HG02884 (cell line): ENCODE results near the gene PP2D1.
"Not testable (repeated sequence)": the region's sequence is repeated elsewhere in the genome, so short reads cannot be mapped to it uniquely, and the experiment has no call there.

Experiments used
- ATAC-seq: cut with Tn5 transposase; IDR thresholded peaks from one replicate; pipeline ENCODE4 v1.9.1; 2021; ENCODE audit warnings: mild to moderate bottlenecking, moderate library complexity; ENCODE audit not compliant: unreplicated experiment

The PP2D1 gene

GRCh38 chr3:20040548-20041196 is 28.6 kb upstream of the PP2D1 start:
- peak; percentile 28 for ATAC-seq

DNA sequence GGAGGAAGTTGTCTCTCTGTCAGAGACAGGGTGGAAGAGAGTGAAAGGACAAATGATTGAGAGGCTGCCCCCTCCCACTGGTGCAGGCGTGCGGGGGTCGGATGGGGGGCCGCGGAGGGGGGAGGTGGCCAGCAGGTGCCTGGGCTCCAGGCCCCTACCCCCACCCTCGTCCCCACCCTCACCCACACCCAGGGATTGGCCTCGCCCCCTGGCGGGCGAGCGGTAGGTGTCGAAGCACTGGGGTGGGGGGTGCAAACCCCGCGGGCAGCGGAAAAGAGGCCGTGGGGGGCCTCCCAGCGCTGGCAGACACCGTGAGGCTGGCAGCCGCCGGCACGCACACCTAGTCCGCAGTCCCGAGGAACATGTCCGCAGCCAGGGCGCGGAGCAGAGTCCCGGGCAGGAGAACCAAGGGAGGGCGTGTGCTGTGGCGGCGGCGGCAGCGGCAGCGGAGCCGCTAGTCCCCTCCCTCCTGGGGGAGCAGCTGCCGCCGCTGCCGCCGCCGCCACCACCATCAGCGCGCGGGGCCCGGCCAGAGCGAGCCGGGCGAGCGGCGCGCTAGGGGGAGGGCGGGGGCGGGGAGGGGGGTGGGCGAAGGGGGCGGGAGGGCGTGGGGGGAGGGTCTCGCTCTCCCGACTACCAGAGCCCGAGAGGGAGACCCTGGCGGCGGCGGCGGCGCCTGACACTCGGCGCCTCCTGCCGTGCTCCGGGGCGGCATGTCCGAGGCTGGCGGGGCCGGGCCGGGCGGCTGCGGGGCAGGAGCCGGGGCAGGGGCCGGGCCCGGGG is 27.9 kb upstream of the PP2D1 start, which contains the start of gene KAT2B:
KAT2B (plus strand) TSS at position 682 of the 783 bp plus-strand sequence; CDS start at position 714, 32 bp downstream.
- peak; percentile 44 for ATAC-seq

DNA sequence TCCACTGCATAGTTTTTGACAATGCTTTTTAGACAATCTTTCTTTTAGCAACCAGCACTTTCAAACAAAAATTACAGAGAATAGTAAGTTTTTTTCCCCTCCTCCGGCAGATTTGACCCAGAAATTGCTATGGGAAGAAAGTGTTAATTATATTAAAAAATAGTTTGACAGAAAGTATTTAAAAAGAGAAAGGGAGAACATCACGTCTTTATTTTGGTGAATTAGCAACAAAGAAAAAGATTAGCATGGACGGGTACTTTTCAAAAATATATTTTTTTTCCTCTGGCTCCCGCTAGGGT is 27.4 kb upstream of the PP2D1 start:
- ATAC-seq = no peak

GRCh38 chr3:20038699-20039465 is 26.8 kb upstream of the PP2D1 start:
- no peak for ATAC-seq

DNA sequence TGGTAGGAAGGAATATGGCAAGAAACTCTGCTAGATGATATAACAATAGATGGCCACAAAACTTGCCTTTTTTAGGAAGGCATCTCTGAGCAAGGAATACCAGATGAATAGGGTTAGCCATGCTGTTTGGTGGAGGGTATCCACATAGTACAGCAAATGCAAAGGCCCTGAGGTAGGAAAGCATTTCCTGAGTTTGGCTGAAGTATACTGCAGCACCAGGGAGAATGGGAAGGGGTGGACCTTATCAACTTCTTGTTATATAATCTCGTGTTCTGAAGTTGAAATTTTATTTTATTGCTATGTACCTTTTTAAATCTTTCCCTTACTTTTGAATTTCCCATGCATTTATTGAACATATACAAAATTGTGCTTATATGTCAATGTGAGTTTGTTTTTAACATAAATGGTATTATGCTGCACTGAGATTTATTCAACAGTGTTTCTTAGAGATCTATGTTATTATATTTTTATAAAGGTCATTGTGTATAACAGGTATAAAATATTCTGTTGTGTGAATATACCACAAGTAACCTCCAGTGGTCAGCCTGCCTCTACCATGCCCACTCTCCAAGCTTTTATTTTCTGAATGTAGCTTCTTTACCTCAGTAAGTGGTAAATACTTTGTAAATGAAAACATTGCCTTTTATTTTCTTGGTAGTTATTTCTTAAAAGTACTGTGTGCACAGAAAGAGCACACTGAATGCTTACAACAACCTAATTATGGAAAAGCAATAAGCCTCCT is 25.4 kb upstream of the PP2D1 start:
- no peak for ATAC-seq

- no peak for ATAC-seq
Observed at GRCh38 chr3:20035019-20035418, 23.0 kb upstream of the PP2D1 start.

DNA sequence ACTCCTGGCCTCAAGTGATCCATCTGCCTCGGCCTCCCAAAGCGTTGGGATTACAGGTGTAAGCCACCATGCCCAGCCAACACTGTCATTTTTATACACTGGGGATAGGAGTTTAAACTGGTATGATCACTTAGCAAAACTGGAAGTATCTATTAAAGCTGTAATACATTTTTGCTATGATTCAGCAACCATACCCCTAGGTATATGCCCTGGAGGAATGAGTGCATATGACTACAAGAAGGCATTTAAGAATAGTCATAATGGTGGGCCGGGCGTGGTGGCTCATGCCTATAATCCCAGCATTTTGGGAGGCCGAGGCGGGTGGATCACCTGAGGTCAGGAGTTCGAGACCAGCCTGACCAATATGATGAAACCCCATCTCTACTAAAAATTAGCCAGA is 19.9 kb upstream of the PP2D1 start:
- not testable (repeated sequence) for ATAC-seq

GRCh38 chr3:20028905-20029331 is 16.9 kb upstream of the PP2D1 start:
- ATAC-seq = no peak

DNA sequence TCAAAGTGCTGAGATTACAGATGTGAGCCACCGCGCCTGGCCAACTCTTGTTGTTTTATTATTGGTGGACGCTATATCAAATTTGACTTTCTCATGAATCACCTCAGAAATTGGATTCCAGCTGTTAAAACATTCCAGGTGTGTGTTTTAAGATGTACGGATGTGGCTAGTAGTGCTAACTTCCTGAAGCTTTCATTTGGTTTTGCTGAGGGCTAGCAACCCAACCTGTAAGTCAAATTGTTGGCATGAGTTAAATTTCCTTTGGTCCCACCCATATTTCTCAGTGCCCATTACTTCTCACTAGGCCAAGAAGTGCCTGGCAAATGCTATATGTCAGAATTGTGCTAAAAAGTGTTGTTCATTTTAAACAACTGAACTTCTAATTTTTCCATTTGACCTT is 15.1 kb upstream of the PP2D1 start:
- no peak for ATAC-seq

DNA sequence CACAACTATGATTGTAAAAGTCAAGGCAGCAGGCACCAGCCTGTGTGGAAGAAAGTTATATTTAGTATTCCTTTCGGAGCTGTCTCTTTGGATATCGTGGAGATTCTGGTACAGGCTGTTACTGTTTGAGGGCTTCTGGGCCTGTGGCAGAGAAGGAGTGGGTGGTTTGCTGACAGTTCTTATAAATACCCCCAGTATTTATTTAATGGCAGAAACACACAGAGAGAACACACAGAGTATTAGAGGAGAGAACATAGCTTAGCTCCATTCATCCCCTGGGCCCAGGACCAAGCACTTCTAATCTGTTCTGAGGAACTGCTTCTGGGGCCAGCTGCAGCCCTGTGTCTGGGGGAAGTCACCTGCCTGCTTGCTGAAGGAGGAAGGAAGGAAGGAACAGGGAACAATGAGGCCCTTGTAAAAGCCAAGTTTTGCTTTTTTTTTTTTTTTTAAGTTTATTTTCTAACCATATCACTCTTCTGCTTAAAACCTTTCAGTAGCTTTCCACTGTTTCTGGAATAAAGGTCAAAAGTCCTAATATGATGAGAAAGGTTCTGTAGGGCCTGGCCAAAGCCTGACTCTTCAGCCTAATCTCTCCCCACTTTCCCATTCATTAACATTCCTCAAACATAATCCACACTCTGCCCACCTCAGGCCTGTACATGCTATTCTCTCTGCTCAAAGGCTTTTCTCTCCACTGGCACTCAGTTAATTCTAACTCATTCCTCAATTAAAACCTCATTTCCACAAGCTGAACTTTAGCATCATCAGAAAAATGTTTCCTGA is 11.8 kb upstream of the PP2D1 start:
- no peak for ATAC-seq

DNA sequence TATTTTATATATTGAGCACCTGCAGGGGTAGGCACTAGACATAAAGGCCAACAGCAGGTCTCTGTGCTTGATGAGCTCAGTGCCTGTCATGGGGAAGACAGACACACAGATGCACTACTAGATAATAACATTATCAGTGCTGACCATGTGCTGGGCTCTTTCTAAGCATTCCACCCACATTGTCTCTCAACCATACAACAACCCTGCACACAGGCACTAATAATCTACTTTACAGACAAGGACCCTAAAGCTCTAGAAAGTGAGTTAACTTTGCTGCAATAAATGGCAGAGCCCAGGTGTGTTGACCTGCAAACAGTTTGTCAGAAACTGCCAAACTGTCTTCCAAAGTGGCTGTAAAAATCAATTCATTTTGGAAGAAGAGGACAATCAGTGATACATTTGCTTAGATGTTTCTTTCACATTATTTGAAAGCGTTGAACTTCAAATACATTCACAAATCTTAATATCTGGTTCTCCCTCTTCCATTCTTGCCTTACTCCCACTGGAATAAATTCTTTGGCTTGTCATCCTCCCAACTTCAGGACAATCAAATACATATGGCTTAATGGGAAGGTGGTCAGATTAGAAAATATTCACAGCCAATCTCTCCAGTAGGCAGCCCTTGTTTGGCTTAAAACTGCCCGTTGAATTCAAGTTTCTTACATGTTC is 11.0 kb upstream of the PP2D1 start:
- no peak for ATAC-seq

DNA sequence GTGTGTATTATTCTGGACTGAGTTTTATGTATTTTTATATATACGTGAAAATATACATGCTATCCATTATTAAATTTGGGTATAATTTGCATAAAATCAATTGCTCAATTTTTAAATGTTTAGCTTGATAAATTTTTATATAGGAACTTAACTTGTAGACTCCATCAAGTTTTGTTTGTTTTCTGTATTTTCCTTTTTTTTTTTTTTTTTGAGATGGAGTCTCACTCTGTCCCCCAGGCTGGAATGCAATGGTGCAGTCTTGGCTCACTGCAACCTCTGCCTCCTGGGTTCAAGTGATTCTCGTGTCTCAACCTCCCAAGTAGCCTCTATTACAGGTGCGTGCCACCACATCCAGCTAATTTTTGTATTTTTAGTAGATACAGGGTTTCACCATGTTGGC is 4.0 kb upstream of the PP2D1 start:
- ATAC-seq = not testable (repeated sequence)

GRCh38 chr3:20015525-20015924 is 3.5 kb upstream of the PP2D1 start:
- ATAC-seq = no peak

DNA sequence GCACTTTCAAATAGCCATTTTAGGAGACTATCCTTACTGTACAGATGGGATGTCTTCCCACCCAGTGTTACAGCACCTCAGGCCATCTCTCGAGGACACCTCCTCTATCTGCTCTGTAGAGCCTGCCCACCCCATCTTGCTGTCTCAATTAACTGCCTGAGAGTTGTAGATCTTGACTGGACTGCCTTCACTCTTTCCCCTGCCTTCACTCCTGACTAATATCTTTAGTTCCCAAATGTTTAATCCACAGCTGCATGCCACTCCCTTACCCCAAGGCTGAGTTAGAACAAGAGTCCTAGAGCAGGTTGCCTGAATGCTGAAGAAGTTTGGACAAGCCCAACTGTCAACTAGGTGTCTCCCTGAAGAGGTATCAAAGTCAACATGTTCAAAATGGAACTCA is 1.3 kb upstream of the PP2D1 start:
- ATAC-seq = no peak

- no peak for ATAC-seq
Observed at GRCh38 chr3:20008646-20009045, 3.4 kb downstream of the PP2D1 start.

DNA sequence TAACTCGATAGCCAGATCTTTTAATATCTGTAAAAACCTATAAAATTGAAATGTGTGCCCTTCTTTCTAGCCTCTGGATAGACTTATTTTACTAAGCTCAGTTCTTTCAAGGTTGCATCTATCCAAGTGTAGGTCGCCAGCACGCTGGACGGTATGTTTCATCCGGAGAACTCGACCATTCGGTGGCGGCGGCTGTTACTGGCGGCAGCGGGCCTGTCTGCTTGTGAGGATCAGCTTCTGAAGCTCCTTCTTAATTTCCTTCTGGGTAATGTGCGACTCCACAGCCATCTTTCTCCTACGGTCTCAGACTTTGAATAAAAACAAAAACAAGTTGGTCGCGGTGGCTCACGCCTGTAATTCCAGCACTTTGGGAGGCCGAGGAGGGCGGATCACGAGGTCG is 4.1 kb downstream of the PP2D1 start:
- no peak for ATAC-seq

DNA sequence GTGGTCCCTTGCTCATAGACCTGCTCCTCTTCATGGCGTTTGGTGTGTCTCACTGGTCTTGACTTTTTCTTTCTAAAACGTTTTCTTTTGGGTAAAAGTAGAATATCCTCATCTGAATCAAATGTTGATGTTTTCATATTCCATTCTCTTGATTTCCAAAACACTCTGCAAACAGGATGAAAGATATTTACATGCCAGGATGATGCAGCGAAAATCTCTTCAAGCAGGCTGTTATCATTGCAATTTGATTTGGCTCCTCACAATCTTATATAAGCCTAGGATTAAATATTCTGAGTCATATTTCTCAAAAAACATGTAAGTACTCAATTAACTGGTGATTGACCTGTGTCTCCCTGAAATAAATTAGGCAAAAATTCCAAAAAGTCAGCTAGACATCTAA is 10.1 kb downstream of the PP2D1 start:
- no peak for ATAC-seq

DNA sequence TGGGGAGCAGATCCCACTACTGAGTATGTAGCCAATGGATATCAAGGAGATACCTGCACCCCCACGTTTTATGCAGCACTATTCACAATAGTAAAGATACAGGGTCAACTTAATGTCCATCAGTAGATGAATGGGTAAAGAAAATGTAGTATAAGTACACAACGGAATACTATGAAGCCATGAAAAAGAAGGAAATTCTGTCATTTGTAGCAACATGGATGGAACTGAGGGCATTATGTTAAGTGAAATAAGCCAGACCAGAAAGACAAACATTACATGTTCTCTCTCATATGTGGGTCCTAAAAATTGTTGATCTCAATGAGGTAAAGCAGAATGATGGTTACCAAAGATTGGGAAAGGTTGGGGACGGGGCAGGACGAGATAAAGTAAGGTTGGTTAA is 14.6 kb downstream of the PP2D1 start:
- ATAC-seq = no peak

GRCh38 chr3:19994796-19995195 is 17.3 kb downstream of the PP2D1 start:
- no peak for ATAC-seq

- not testable (repeated sequence) for ATAC-seq
Observed at GRCh38 chr3:19988904-19989303, 23.2 kb downstream of the PP2D1 start.
